Upper lobe of right lung (tissue), 1 donor: ENCODE results near the gene NCMAP. TPM values are rescaled to one million over a fixed set of nuclear protein-coding genes. Genes with fewer than 3 reads are reported as not detected.
"Not testable (repeated sequence)": the region's sequence is repeated elsewhere in the genome, so short reads cannot be mapped to it uniquely, and the experiment has no call there.

Experiments
- ATAC-seq: fragments of 200-7000 bp; cut with Tn5 transposase; one replicate; pipeline ENCODE4 v1.9.1; 2020; ENCODE audit warnings: mild to moderate bottlenecking, moderate library complexity
- DNase-seq: peaks from one replicate; pipeline ENCODE4 v3.0.0-alpha.2; 2020
- H3K27ac ChIP-seq: fragments of 200-600 bp; one replicate; pipeline ENCODE4 v1.8.0; 2022
- H3K27me3 ChIP-seq: fragments of 200-600 bp; one replicate; pipeline ENCODE4 v1.8.0; 2022; ENCODE audit warnings: mild to moderate bottlenecking
- H3K36me3 ChIP-seq: fragments of 200-600 bp; one replicate; pipeline ENCODE4 v1.8.0; 2022
- H3K4me1 ChIP-seq: fragments of 200-600 bp; one replicate; pipeline ENCODE4 v1.8.0; 2022
- H3K4me3 ChIP-seq: fragments of 200-600 bp; one replicate; pipeline ENCODE4 v1.8.0; 2022; ENCODE audit warnings: mild to moderate bottlenecking
- H3K9me3 ChIP-seq: fragments of 200-600 bp; one replicate; pipeline ENCODE4 v1.8.0; 2022
- intact Hi-C: fragments of 100-400 bp; cut with DNase I; formaldehyde crosslinking; loops from one replicate; pipeline ENCODE4 v1.11.0; 2022
- total RNA-seq: library from RNA; stranded (reverse); fragmentation: NEBNext Ultra II Directional; extraction: Animal tissue kit (Norgen Biotek cat#: 25700); gene quantifications from one replicate; pipeline ENCODE4 v1.2.1, GENCODE V29; 2021
- TF ChIP-seq, protein P1 (sequence below): fragments of 200-600 bp; IDR thresholded peaks from one replicate; pipeline ENCODE4 v1.8.0; 2022; ENCODE audit warnings: antibody characterized with exemption
- donor health status: DM: no; HTN: yes; CAD: no; lungs with severe emphysema.

Gene NCMAP
- total RNA-seq, 1 donor from 2014 or later, result 10.7 TPM

DNA sequence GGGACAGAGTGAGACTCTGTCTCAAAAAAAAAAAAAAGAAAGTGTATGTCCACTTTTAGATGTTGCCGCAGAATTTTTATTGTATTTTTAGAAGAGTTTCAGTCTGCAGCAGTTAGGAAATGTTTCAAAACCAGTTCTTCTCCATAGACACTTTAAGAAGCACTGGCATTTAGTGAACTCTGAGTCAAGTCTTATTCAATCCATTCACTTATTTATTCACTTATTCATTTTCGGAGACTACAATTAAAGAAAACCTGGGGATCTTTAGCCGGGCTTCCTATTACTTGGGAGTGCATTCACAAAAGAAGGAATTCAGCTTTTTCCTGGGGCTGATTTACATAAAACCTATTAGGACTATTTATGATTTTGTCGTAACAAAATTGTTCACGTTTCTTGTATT lies 40.9 kb upstream of the NCMAP start:
- Histone ChIP-seq H3K4me3 (no peak overlapping the region), H3K27ac (no peak overlapping the region), H3K36me3 (no peaks in the 10 kb centered on the region), H3K4me1 (no peaks in the 10 kb centered on the region), H3K9me3 (no peaks in the 10 kb centered on the region), H3K27me3 (no peaks in the 10 kb centered on the region)
- intact Hi-C loops, result no loop called here
- ATAC-seq (no peak), DNase-seq (no peak)
- TF ChIP-seq, protein P1, sequence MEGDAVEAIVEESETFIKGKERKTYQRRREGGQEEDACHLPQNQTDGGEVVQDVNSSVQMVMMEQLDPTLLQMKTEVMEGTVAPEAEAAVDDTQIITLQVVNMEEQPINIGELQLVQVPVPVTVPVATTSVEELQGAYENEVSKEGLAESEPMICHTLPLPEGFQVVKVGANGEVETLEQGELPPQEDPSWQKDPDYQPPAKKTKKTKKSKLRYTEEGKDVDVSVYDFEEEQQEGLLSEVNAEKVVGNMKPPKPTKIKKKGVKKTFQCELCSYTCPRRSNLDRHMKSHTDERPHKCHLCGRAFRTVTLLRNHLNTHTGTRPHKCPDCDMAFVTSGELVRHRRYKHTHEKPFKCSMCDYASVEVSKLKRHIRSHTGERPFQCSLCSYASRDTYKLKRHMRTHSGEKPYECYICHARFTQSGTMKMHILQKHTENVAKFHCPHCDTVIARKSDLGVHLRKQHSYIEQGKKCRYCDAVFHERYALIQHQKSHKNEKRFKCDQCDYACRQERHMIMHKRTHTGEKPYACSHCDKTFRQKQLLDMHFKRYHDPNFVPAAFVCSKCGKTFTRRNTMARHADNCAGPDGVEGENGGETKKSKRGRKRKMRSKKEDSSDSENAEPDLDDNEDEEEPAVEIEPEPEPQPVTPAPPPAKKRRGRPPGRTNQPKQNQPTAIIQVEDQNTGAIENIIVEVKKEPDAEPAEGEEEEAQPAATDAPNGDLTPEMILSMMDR, result no peak

DNA sequence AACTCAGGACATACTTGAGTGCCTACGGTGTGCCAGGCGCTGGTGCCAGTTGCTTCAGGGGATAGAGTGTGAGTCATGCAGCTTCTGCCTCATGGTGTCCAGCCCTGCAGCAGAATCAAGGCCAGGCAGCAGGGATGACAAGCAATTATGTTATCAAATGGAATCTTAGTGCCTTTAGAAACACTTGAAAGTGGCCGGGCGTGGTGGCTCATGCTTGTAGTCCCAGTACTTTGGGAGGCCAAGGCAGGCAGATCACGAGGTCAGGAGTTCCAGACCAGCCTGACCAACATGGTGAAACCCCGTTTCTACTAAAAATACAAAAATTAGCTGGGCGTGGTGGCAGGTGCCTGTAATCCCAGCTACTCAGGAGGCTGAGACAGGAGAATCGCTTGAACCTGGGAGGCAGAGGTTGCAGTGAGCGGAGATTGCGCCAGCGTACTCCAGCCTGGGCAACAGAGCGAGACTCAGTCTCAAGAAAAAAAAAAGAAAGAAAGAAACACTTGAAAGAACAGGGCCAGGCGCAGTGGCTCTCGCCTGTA lies 40.1 kb upstream of the NCMAP start:
- H3K27ac ChIP-seq, H3K27me3 ChIP-seq, H3K4me3 ChIP-seq, DNase-seq, H3K4me1 ChIP-seq, H3K36me3 ChIP-seq, H3K9me3 ChIP-seq, intact Hi-C loops: not testable (repeated sequence)
- peak; percentile 75 for ATAC-seq

GRCh38 chr1:24516506-24516905 lies 39.4 kb upstream of the NCMAP start:
- TF ChIP-seq, protein P1, result no peak
- intact Hi-C loops, result no loop called here

DNA sequence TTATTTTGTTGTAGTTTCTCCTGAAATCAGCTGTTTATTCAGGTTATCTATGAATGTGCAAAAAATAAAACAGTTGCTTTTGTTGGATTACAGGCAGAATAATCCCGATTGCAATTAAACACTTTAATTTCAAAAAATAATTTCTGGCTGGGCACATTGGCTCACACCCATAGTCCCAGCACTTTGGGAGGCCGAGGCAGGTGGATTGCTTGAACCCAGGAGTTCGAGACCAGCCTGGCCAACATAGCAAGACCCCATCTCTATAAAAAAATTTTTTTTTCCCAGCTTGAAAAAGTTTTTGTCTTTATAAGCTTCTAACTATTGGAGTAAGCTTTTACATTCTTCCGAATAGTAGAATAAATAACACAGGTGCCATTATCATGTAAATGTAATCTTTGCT lies 38.0 kb upstream of the NCMAP start:
- Histone ChIP-seq H3K4me3 (no peak overlapping the region), H3K27me3 (no peaks in the 10 kb centered on the region), H3K36me3 (no peaks in the 10 kb centered on the region), H3K4me1 (no peaks in the 10 kb centered on the region), H3K9me3 (no peaks in the 10 kb centered on the region), H3K27ac (no peak overlapping the region)
- no peak for ATAC-seq
- no peak for DNase-seq
- TF ChIP-seq, protein P1, result no peak
- intact Hi-C loops, result no loop called here

More at GRCh38 chr1:24516506-24516905, 39.4 kb upstream of the NCMAP start:
- H3K4me3 ChIP-seq, result no peak overlapping the region
- H3K27me3 ChIP-seq, result no peaks in the 10 kb centered on the region
- no peaks in the 10 kb centered on the region for H3K4me1 ChIP-seq
- DNase-seq (no peak), ATAC-seq (no peak)
- no peaks in the 10 kb centered on the region for H3K9me3 ChIP-seq
- no peak overlapping the region for H3K27ac ChIP-seq
- H3K36me3 ChIP-seq, result no peaks in the 10 kb centered on the region

DNA sequence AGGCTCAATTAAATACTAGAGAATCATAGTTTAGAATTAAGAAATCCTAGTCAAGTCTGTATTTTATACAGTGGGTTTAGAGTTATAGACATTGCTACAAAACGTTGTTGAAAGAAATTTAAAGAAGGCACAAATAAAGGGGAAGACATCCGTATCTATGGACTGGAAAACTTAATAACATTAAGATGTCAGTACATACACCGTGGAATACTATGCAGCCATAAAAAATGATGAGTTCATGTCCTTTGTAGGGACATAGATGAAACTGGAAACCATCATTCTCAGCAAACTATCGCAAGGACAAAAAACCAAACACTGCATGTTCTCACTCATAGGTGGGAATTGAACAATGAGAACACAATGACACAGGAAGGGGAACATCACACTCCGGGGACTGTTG lies 35.6 kb upstream of the NCMAP start:
- H3K9me3 ChIP-seq, H3K4me3 ChIP-seq, H3K4me1 ChIP-seq, H3K27me3 ChIP-seq, intact Hi-C loops, DNase-seq, ATAC-seq, H3K36me3 ChIP-seq, H3K27ac ChIP-seq: not testable (repeated sequence)

DNA sequence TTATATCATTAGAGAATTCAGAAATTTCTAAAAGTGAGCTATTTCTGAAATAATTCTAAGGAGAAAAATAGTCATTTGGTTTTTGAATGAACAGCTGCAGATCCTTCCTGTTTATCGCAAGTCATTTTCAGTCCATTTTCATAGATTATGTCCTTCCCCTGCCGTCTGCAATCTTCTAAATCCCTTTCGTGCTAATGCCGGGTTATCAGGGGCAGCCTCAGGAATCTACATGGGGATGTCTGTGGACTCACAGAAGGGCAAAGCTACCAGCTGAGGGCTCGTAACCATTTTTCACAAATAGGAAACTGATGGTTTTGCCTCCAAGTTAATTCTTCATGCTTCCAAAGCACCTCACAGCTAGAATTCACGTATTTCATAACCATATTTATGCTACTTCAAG lies 30.3 kb upstream of the NCMAP start:
- intact Hi-C loops, result no loop called here
- ATAC-seq, result no peak
- Histone ChIP-seq H3K27ac (no peak overlapping the region), H3K4me1 (no peaks in the 10 kb centered on the region), H3K36me3 (no peaks in the 10 kb centered on the region), H3K27me3 (no peaks in the 10 kb centered on the region), H3K4me3 (no peak overlapping the region), H3K9me3 (no peaks in the 10 kb centered on the region)
- no peak for DNase-seq
- TF ChIP-seq, protein P1, result no peak

- Histone ChIP-seq H3K36me3 (no peaks in the 10 kb centered on the region), H3K27ac (no peak overlapping the region), H3K4me1 (no peaks in the 10 kb centered on the region), H3K27me3 (no peaks in the 10 kb centered on the region), H3K9me3 (no peaks in the 10 kb centered on the region), H3K4me3 (no peak overlapping the region)
- TF ChIP-seq, protein P1, result no peak
- ATAC-seq, result no peak
- intact Hi-C loops, result no loop called here
- DNase-seq, result no peak
Measured at GRCh38 chr1:24526045-24526444, 29.8 kb upstream of the NCMAP start.
